ENCODE results near the gene DNAJA3. TPM values are rescaled to one million over a fixed set of nuclear protein-coding genes. Genes with fewer than 3 reads are reported as not detected.
"Not testable (repeated sequence)": the region's sequence is repeated elsewhere in the genome, so short reads cannot be mapped to it uniquely, and the experiment has no call there.

The DNAJA3 gene
- total RNA-seq, 4 donors from 2014 or later, result 41.1 to 70.9 (median 48.7) TPM

- H3K27ac ChIP-seq, result peak overlapping the region; percentile 75
- H3K4me1 ChIP-seq, result peaks cover 30% of the 10 kb centered on the region
- no peaks in the 10 kb centered on the region for H3K27me3 ChIP-seq
- no peaks in the 10 kb centered on the region for H3K9me3 ChIP-seq
- WGBS, result 59% methylated on average over 5 of the region's 6 CpGs
- peaks cover 27% of the 10 kb centered on the region for H3K36me3 ChIP-seq
- TF ChIP-seq POLR2A (IDR thresholded peaks at IDR 0.05), result no peak
- no peak for TF ChIP-seq EP300 (IDR thresholded peaks at IDR 0.05)
- no peak for TF ChIP-seq CTCF (IDR thresholded peaks at IDR 0.05)
- TF ChIP-seq POLR2AphosphoS5 (IDR thresholded peaks at IDR 0.05), result no peak
- H3K4me3 ChIP-seq, result no peak overlapping the region
- peak in 1 of 2 donors; percentile 65 for DNase-seq (ENCODE audit: low spot score in 2 of 2)
These were observed 32.4 kb upstream of the DNAJA3 start for GRCh38 chr16:4393240-4393600.

GRCh38 chr16:4393850-4394249 is 31.8 kb upstream of the DNAJA3 start:
- DNase-seq (ENCODE audit: low spot score in 2 of 2); H3K9me3 ChIP-seq; H3K4me3 ChIP-seq; H3K27me3 ChIP-seq: not testable (repeated sequence)
- Histone ChIP-seq H3K4me1 (peaks cover 25% of the 10 kb centered on the region), H3K27ac (peak overlapping the region; percentile 75), H3K36me3 (peaks cover 25% of the 10 kb centered on the region)
- 97% methylated on average over 15 of the region's 15 CpGs for WGBS

GRCh38 chr16:4395055-4395726 is 30.5 kb upstream of the DNAJA3 start:
- no peaks in the 10 kb centered on the region for H3K27me3 ChIP-seq
- DNase-seq (ENCODE audit: low spot score in 2 of 2), result no peak
- no peak overlapping the region for H3K27ac ChIP-seq
- H3K4me1 ChIP-seq, result peaks cover 21% of the 10 kb centered on the region
- H3K36me3 ChIP-seq, result peaks cover 21% of the 10 kb centered on the region
- H3K9me3 ChIP-seq, result no peaks in the 10 kb centered on the region
- no peak for TF ChIP-seq CTCF (IDR thresholded peaks at IDR 0.05)
- no peak for TF ChIP-seq POLR2AphosphoS5 (IDR thresholded peaks at IDR 0.05)
- TF ChIP-seq EP300 (IDR thresholded peaks at IDR 0.05), result no peak
- TF ChIP-seq POLR2A (IDR thresholded peaks at IDR 0.05), result no peak
- WGBS, result 87% methylated on average over 6 of the region's 9 CpGs
- no peak overlapping the region for H3K4me3 ChIP-seq

DNA sequence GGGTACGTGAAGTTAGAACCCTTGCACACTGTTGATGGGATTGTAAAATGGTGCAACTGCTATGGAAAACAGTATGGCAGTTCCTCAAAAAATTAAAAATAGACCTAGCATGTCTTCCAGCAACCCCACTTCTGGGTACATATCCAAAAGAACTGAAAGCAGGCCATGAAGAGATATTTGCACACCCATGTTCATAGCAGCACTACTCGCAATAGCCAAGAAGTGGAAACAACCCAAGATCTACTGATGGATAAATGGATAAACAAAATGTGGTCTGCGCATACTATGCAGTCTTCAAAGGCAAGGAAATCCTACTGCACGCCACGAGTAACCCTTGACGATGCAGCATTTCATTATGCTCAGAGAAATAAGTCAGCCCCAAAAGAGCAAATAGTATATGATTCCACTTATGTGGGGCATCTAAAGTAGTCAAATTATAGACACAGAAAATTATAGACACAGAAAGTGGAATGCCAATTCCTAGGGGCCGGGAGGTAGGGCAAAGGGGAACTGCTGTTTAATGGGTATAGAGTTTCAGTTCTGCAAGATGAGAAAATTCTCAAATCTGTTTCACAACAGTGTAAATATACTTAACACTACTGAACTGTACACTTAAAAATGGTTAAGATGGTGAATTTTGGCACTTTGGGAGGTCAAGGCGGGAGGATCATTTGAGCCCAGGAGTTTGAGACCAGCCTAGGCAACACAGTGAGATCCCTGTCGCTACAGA is 26.5 kb upstream of the DNAJA3 start:
- H3K4me1 ChIP-seq, result peaks cover 4% of the 10 kb centered on the region
- no peak for TF ChIP-seq CTCF (IDR thresholded peaks at IDR 0.05)
- no peak for TF ChIP-seq POLR2A (IDR thresholded peaks at IDR 0.05)
- no peak for TF ChIP-seq POLR2AphosphoS5 (IDR thresholded peaks at IDR 0.05)
- H3K27me3 ChIP-seq, result no peaks in the 10 kb centered on the region
- 89% methylated on average over 9 of the region's 9 CpGs for WGBS
- no peak overlapping the region for H3K4me3 ChIP-seq
- H3K9me3 ChIP-seq, result no peaks in the 10 kb centered on the region
- no peak overlapping the region for H3K27ac ChIP-seq
- peaks cover 39% of the 10 kb centered on the region for H3K36me3 ChIP-seq
- no peak for DNase-seq (ENCODE audit: low spot score in 2 of 2)

DNA sequence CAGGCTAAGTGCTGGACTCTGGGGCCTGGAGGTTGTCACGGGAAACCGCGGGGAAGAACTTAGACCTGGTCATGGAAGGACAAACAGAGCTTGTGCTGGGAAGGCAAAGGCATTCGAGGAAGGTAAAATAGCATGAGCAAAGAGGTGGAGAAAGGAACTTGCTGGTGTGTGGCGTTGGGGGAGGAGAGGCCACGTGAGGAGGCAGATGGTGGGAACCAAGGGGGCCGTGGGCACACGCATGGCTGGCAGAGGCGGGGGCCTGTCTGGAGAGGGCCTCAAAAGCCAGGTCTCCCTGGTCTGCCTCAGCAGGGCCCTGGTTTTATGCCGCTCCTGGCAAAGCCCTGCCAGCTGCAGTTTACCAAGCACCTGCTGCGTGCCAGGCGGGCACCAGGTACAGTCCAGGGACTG is 24.6 kb upstream of the DNAJA3 start:
- WGBS, result 96% methylated on average over 12 of the region's 12 CpGs
- H3K36me3 ChIP-seq, result peaks cover 45% of the 10 kb centered on the region
- no peaks in the 10 kb centered on the region for H3K27me3 ChIP-seq
- H3K27ac ChIP-seq, result no peak overlapping the region
- TF ChIP-seq EP300 (IDR thresholded peaks at IDR 0.05) (no peak), POLR2A (IDR thresholded peaks at IDR 0.05) (no peak), CTCF (IDR thresholded peaks at IDR 0.05) (no peak), POLR2AphosphoS5 (IDR thresholded peaks at IDR 0.05) (no peak)
- no peak for DNase-seq (ENCODE audit: low spot score in 2 of 2)
- H3K4me3 ChIP-seq, result no peak overlapping the region
- no peaks in the 10 kb centered on the region for H3K9me3 ChIP-seq
- H3K4me1 ChIP-seq, result peaks cover 4% of the 10 kb centered on the region

All from suprapubic skin (tissue), 4 donors.